ENCODE results near the gene UGT1A6. TPM values are rescaled to one million over a fixed set of nuclear protein-coding genes. Genes with fewer than 3 reads are reported as not detected.

UGT1A6 gene
- total RNA-seq, 4 donors from 2014 or later = 0.27 to 20.1 (median 0.58) TPM; not detected in 1

- H3K36me3 ChIP-seq = no peaks in the 10 kb centered on the region
- no peak overlapping the region for H3K27ac ChIP-seq
- TF ChIP-seq EP300 (IDR thresholded peaks at IDR 0.05) (no peak), CTCF (IDR thresholded peaks at IDR 0.05) (no peak), POLR2AphosphoS5 (IDR thresholded peaks at IDR 0.05) (no peak), POLR2A (IDR thresholded peaks at IDR 0.05) (no peak)
- no peak for ATAC-seq
- peaks cover 5% of the 10 kb centered on the region for H3K27me3 ChIP-seq
- no peak overlapping the region for H3K4me3 ChIP-seq
- 80 to 89% methylated on average over 1 to 3 of the region's 9 CpGs for WGBS, 2 donors (ENCODE audit: low coverage in 1 of 2)
- no peaks in the 10 kb centered on the region for H3K4me1 ChIP-seq
- no peaks in the 10 kb centered on the region for H3K9me3 ChIP-seq
Observed at GRCh38 chr2:233796254-233796653, 103.6 kb downstream of the UGT1A6 start.

DNA sequence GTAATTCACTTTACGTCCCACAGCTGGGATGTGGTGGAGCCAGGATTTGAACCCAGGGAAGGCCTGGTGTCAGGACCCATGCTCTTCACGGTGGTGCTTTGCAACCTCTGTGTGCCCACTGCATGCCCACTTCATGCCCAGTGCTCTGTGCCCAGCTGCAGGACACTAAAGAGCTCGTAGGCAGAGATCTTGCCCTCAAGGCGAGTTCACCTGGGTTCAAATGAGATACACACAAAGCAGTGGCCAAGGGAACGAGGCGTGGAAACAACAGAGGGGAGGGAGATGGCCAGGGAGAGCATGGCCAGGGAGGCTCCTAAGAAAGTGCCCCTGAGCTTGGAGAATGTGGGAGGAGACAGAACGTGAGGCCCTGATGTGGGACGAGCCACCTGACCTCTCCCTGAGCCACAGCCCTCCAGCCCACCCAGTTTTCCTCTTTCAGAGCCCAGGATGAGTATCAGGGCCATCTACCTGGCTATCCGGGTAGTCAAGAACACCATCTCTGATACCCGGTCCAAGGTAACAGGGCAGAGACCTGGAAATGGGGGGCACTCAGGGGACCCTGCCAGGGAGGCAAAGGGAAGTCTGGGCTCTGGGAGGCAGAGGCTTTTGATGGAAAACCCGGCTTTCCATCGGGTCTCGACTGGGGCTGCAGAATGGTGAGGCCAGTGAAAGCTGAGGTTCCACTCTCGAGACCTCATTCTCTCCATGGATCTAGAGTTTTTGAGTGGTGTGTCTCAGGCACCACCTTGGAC is 105.8 kb downstream of the UGT1A6 start:
- H3K36me3 ChIP-seq = no peaks in the 10 kb centered on the region
- ATAC-seq = no peak
- H3K9me3 ChIP-seq = no peaks in the 10 kb centered on the region
- WGBS, 2 donors (ENCODE audit: low coverage in 1 of 2) = 100% methylated on average over 2 of the region's 14 CpGs; no CpG with 5 or more reads in 1 of the 2 donors
- H3K4me1 ChIP-seq = no peaks in the 10 kb centered on the region
- H3K4me3 ChIP-seq = no peak overlapping the region
- no peak overlapping the region for H3K27ac ChIP-seq
- H3K27me3 ChIP-seq = peaks cover 11% of the 10 kb centered on the region
- TF ChIP-seq POLR2AphosphoS5 (IDR thresholded peaks at IDR 0.05) = no peak
- TF ChIP-seq CTCF (IDR thresholded peaks at IDR 0.05) = no peak
- no peak for TF ChIP-seq POLR2A (IDR thresholded peaks at IDR 0.05)
- no peak for TF ChIP-seq EP300 (IDR thresholded peaks at IDR 0.05)

DNA sequence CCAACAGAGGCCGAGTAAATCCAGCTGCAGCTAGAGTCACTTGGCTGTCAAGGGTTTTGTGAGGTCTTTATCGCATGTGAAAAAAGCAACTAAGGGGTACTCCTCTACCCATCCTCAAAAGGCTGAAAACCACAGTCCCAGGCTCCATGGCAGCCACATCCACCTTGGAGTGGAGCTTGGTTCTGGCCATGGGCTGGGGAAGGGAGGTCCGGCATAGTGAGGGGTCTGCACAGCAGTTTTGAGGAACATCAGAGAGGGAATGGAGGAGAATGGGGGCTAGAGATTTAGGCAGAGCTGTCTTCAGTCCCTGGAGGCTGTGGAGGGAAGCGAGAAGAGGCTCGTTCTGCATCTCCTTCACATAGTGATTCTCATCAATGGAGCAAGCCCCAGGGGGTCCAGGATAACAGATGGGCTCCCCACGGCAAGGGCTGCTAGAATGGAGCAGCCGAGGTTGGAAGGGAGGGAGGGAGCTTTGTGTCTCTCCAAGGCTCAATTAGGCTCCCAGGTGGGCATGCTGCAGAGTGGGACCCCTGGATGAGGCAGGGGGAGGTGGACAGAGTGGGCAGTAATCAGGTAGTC is 106.5 kb downstream of the UGT1A6 start:
- WGBS, 2 donors (ENCODE audit: low coverage in 1 of 2) = 0 to 55% methylated on average over 1 to 7 of the region's 7 CpGs
- Histone ChIP-seq H3K4me1 (no peaks in the 10 kb centered on the region), H3K27ac (no peak overlapping the region), H3K4me3 (no peak overlapping the region), H3K27me3 (peaks cover 13% of the 10 kb centered on the region), H3K9me3 (no peaks in the 10 kb centered on the region), H3K36me3 (no peaks in the 10 kb centered on the region)
- no peak for ATAC-seq
- TF ChIP-seq POLR2AphosphoS5 (IDR thresholded peaks at IDR 0.05) (no peak), EP300 (IDR thresholded peaks at IDR 0.05) (no peak), CTCF (IDR thresholded peaks at IDR 0.05) (no peak), POLR2A (IDR thresholded peaks at IDR 0.05) (no peak)

GRCh38 chr2:233799716-233800115 is 107.0 kb downstream of the UGT1A6 start:
- peaks cover 13% of the 10 kb centered on the region for H3K27me3 ChIP-seq
- H3K27ac ChIP-seq = no peak overlapping the region
- no peaks in the 10 kb centered on the region for H3K4me1 ChIP-seq
- no peaks in the 10 kb centered on the region for H3K36me3 ChIP-seq
- no peaks in the 10 kb centered on the region for H3K9me3 ChIP-seq
- ATAC-seq = no peak
- TF ChIP-seq POLR2AphosphoS5 (IDR thresholded peaks at IDR 0.05) (no peak), EP300 (IDR thresholded peaks at IDR 0.05) (no peak), CTCF (IDR thresholded peaks at IDR 0.05) (no peak), POLR2A (IDR thresholded peaks at IDR 0.05) (no peak)
- no peak overlapping the region for H3K4me3 ChIP-seq
- no CpG with 5 or more reads among the region's 5 CpGs for WGBS, 2 donors (ENCODE audit: low coverage in 1 of 2)

DNA sequence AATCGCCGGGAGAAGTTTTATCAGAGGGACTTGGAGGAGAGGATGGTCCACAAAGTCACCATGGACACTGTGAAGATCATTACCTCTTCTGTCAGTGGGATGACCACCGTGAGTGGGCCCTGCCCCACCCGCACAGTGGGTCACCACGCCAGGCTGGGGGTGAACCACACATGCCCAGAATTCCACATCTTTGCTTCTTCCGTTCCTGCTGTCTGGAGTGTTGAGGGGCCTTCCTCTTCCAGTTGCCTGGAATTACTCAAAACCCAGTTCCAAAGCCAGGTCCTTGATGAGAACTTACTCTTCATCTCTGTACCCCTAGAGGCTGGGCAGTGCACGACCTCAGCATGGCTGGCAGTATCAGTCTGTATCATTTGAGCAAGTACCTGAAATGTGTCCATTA is 107.5 kb downstream of the UGT1A6 start:
- H3K9me3 ChIP-seq = no peaks in the 10 kb centered on the region
- no peak for TF ChIP-seq CTCF (IDR thresholded peaks at IDR 0.05)
- TF ChIP-seq EP300 (IDR thresholded peaks at IDR 0.05) = no peak
- no peak for TF ChIP-seq POLR2AphosphoS5 (IDR thresholded peaks at IDR 0.05)
- no peaks in the 10 kb centered on the region for H3K36me3 ChIP-seq
- H3K4me3 ChIP-seq = no peak overlapping the region
- H3K27ac ChIP-seq = no peak overlapping the region
- H3K4me1 ChIP-seq = no peaks in the 10 kb centered on the region
- no peak for ATAC-seq
- peaks cover 13% of the 10 kb centered on the region for H3K27me3 ChIP-seq
- 80 to 83% methylated on average over 1 of the region's 7 CpGs for WGBS, 2 donors (ENCODE audit: low coverage in 1 of 2)
